ENCODE measurements around the gene CNTNAP1.
A peak's percentile ranks its signal among the peaks of the same experiment; 100 is the strongest.

The CNTNAP1 gene

GRCh38 chr17:42681976-42682721 is at the start of gene CNTNAP1:
Gene CNTNAP1 (plus strand): TSS chr17:42682531. CDS start chr17:42682830, 299 bp downstream.
- DNase-seq (ENCODE audit: extremely low read depth, insufficient read length) = peak; percentile 70
- no peak for TF ChIP-seq CTCF (IDR thresholded peaks at IDR 0.05; ENCODE audit: insufficient read depth, low read length, poor library complexity, severe bottlenecking)
- H3K4me3 ChIP-seq (replicated peaks; ENCODE audit: low read depth, low read length) = peak within 1 kb of the TSS; percentile 80

GRCh38 chr17:42632949-42633444 is 49.3 kb upstream of the CNTNAP1 start:
- no peak for DNase-seq (ENCODE audit: extremely low read depth, insufficient read length)
- no peak for TF ChIP-seq CTCF (IDR thresholded peaks at IDR 0.05; ENCODE audit: insufficient read depth, low read length, poor library complexity, severe bottlenecking)
- Histone ChIP-seq H3K36me3 (ENCODE audit: control insufficient read depth, insufficient read depth, low read length) (no peaks in the 10 kb centered on the region), H3K4me3 (replicated peaks; ENCODE audit: low read depth, low read length) (no peak overlapping the region), H3K27me3 (replicated peaks; ENCODE audit: control insufficient read depth, insufficient read depth, low read length) (no peaks in the 10 kb centered on the region)

More at GRCh38 chr17:42681976-42682721, at the start of gene CNTNAP1:
- no peaks in the 10 kb centered on the region for H3K27me3 ChIP-seq (replicated peaks; ENCODE audit: control insufficient read depth, insufficient read depth, low read length)
- H3K36me3 ChIP-seq (ENCODE audit: control insufficient read depth, insufficient read depth, low read length) = peaks cover 10% of the 10 kb centered on the region

- Histone ChIP-seq H3K4me3 (replicated peaks; ENCODE audit: low read depth, low read length) (no peak overlapping the region), H3K36me3 (ENCODE audit: control insufficient read depth, insufficient read depth, low read length) (no peaks in the 10 kb centered on the region)
- TF ChIP-seq CTCF (IDR thresholded peaks at IDR 0.05; ENCODE audit: insufficient read depth, low read length, poor library complexity, severe bottlenecking) = no peak
Observed at GRCh38 chr17:42639525-42640113, 42.7 kb upstream of the CNTNAP1 start.

GRCh38 chr17:42640121-42640520 is 42.2 kb upstream of the CNTNAP1 start:
- no peaks in the 10 kb centered on the region for H3K36me3 ChIP-seq (ENCODE audit: control insufficient read depth, insufficient read depth, low read length)
- TF ChIP-seq CTCF (IDR thresholded peaks at IDR 0.05; ENCODE audit: insufficient read depth, low read length, poor library complexity, severe bottlenecking) = no peak
- H3K27me3 ChIP-seq (replicated peaks; ENCODE audit: control insufficient read depth, insufficient read depth, low read length) = no peaks in the 10 kb centered on the region
- H3K4me3 ChIP-seq (replicated peaks; ENCODE audit: low read depth, low read length) = no peak overlapping the region
- no peak for DNase-seq (ENCODE audit: extremely low read depth, insufficient read length)

More at GRCh38 chr17:42639525-42640113, 42.7 kb upstream of the CNTNAP1 start:
- DNase-seq (ENCODE audit: extremely low read depth, insufficient read length) = no peak
- H3K27me3 ChIP-seq (replicated peaks; ENCODE audit: control insufficient read depth, insufficient read depth, low read length) = no peaks in the 10 kb centered on the region

GRCh38 chr17:42642336-42642735 is 40.0 kb upstream of the CNTNAP1 start:
- H3K27me3 ChIP-seq (replicated peaks; ENCODE audit: control insufficient read depth, insufficient read depth, low read length) = no peaks in the 10 kb centered on the region
- H3K36me3 ChIP-seq (ENCODE audit: control insufficient read depth, insufficient read depth, low read length) = no peaks in the 10 kb centered on the region
- DNase-seq (ENCODE audit: extremely low read depth, insufficient read length) = no peak

More at GRCh38 chr17:42642336-42642735, 40.0 kb upstream of the CNTNAP1 start:
- no peak for TF ChIP-seq CTCF (IDR thresholded peaks at IDR 0.05; ENCODE audit: insufficient read depth, low read length, poor library complexity, severe bottlenecking)
- H3K4me3 ChIP-seq (replicated peaks; ENCODE audit: low read depth, low read length) = no peak overlapping the region
